SH-SY5Y (cell line): ENCODE measurements around the gene PIRT.

ENCODE experiments used
- GATA2 ChIP-seq: IDR thresholded peaks from 2 replicates; pipeline ENCODE4 v1.6.1; 2011; ENCODE audit warnings: mild to moderate bottlenecking, low read depth, low read length
- GATA3 ChIP-seq: IDR thresholded peaks from 2 replicates; pipeline ENCODE4 v1.6.1; 2011; ENCODE audit warnings: low read depth, mild to moderate bottlenecking, low read length, moderate library complexity

DNA sequence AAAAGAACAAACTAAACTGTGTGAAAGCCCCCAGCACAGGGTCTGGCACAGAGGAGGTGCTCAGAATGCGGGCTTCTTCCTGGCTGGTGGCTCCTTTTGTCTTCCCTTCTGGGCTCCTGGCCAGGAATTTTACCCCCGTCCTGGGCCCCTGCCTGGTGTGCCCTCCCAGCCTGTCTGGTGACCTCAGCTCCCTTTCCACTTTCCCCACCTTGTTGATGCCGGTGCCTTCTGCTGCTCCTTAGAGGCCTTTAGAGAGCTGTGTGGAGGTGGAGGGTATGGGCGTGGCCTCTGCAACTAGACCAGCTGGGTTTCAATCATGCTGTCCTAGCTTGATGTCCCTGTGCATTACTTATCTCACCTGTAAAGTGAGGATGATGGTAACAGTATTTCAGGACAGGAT lies 16.8 kb downstream of the PIRT start:
- no peak for TF ChIP-seq GATA2
- TF ChIP-seq GATA3, result no peak
